A673 (cell line): ENCODE data around the gene CRB1. TPM values are rescaled to one million over a fixed set of nuclear protein-coding genes. Genes with fewer than 3 reads are reported as not detected.

Experiments
- BruUV-seq: library from RNA; stranded (reverse); fragments of 400-500 nt; replicated peaks from 2 replicates; lab custom pipeline; 2021; lab: Mats Ljungman, UMichigan
- CTCF ChIA-PET: fragments of 300-600 bp; sonication (Branson Sonifier 250); formaldehyde crosslinking; loops from one replicate; lab custom pipeline; 2022; ENCODE audit warnings: antibody characterized with exemption; lab: Charles Lee
- POLR2A ChIA-PET: fragments of 300-600 bp; sonication (Branson Sonifier 250); formaldehyde crosslinking; loops from one replicate; lab custom pipeline; 2022; ENCODE audit warnings: antibody characterized with exemption; ENCODE audit not compliant: low non-redundant PET; lab: Charles Lee
- DNase-seq: peaks from one replicate; pipeline ENCODE4 v3.0.0-alpha.2; 2015; ENCODE audit warnings: low spot score
- H3K27ac ChIP-seq: fragments of 200-600 bp; sonication (generic); 2 replicates; pipeline ENCODE4 v1.5.1; 2016; ENCODE audit warnings: mixed run types, low read depth, mild to moderate bottlenecking, mixed read lengths, antibody characterized with exemption, low read length; ENCODE audit not compliant: poor library complexity, severe bottlenecking
- H3K27me3 ChIP-seq: fragments of 200-600 bp; sonication (generic); replicated peaks from 2 replicates; pipeline ENCODE4 v1.6.1; 2017; ENCODE audit warnings: mixed run types, low read depth, mild to moderate bottlenecking, mixed read lengths, antibody characterized with exemption, low read length; ENCODE audit not compliant: insufficient read depth, poor library complexity
- H3K36me3 ChIP-seq: fragments of 200-600 bp; sonication (generic); 2 replicates; pipeline ENCODE4 v1.6.1; 2016; ENCODE audit warnings: mixed run types, mild to moderate bottlenecking, mixed read lengths, antibody characterized with exemption, low read length; ENCODE audit not compliant: insufficient read depth, poor library complexity, severe bottlenecking
- H3K4me1 ChIP-seq: fragments of 200-600 bp; sonication (generic); 2 replicates; pipeline ENCODE4 v1.6.1; 2017; ENCODE audit warnings: mixed run types, mild to moderate bottlenecking, mixed read lengths, antibody characterized with exemption, low read length; ENCODE audit not compliant: insufficient read depth, poor library complexity, severe bottlenecking
- H3K4me3 ChIP-seq: fragments of 200-600 bp; sonication (generic); 2 replicates; pipeline ENCODE4 v1.5.1; 2016; ENCODE audit warnings: low read depth, mixed run types, mild to moderate bottlenecking, mixed read lengths, low read length; ENCODE audit not compliant: poor library complexity, severe bottlenecking
- H3K9me3 ChIP-seq: fragments of 200-600 bp; sonication (generic); 2 replicates; pipeline ENCODE4 v1.6.1; 2016; ENCODE audit warnings: mixed run types, low read depth, mild to moderate bottlenecking, mixed read lengths, antibody characterized with exemption, low read length; ENCODE audit not compliant: poor library complexity, severe bottlenecking
- EZH2 ChIP-seq: fragments of 200-600 bp; sonication (generic); IDR thresholded peaks from 2 replicates; pipeline ENCODE4 v1.6.1; 2017; ENCODE audit warnings: borderline replicate concordance, low read depth, mild to moderate bottlenecking, mixed read lengths, antibody characterized with exemption, low read length; ENCODE audit not compliant: poor library complexity, severe bottlenecking
- intact Hi-C: fragments of 100-400 bp; cut with micrococcal nuclease; formaldehyde crosslinking; loops from one replicate; pipeline ENCODE4 v1.10.0; 2022; ENCODE audit not compliant: unreplicated experiment
- total RNA-seq: library from RNA; stranded (reverse); gene quantifications from 2 replicates; pipeline ENCODE4 v1.2.3, GENCODE V29; 2021
- TF ChIP-seq, protein P1 (sequence below): fragments of 300-800, 200-600 bp; sonication (generic); conservative IDR thresholded peaks from 2 replicates; pipeline ENCODE4 v1.5.1; 2017; ENCODE audit warnings: low read depth, mild to moderate bottlenecking, antibody characterized with exemption, low read length, moderate library complexity, mixed read lengths

Gene CRB1
- total RNA-seq, 1 experiment from 2014 or later: not detected

- Histone ChIP-seq H3K9me3 (no peaks in the 10 kb centered on the region), H3K27me3 (no peaks in the 10 kb centered on the region), H3K4me3 (no peak overlapping the region), H3K36me3 (no peaks in the 10 kb centered on the region), H3K4me1 (peaks cover 2% of the 10 kb centered on the region), H3K27ac (no peak overlapping the region)
- BruUV-seq: no TSS peak
- no peak for DNase-seq
- intact Hi-C loops: no loop called here
- ChIA-PET POLR2A (no interaction called here), CTCF (no interaction called here)
- no peak for TF ChIP-seq EZH2
- TF ChIP-seq, protein P1, sequence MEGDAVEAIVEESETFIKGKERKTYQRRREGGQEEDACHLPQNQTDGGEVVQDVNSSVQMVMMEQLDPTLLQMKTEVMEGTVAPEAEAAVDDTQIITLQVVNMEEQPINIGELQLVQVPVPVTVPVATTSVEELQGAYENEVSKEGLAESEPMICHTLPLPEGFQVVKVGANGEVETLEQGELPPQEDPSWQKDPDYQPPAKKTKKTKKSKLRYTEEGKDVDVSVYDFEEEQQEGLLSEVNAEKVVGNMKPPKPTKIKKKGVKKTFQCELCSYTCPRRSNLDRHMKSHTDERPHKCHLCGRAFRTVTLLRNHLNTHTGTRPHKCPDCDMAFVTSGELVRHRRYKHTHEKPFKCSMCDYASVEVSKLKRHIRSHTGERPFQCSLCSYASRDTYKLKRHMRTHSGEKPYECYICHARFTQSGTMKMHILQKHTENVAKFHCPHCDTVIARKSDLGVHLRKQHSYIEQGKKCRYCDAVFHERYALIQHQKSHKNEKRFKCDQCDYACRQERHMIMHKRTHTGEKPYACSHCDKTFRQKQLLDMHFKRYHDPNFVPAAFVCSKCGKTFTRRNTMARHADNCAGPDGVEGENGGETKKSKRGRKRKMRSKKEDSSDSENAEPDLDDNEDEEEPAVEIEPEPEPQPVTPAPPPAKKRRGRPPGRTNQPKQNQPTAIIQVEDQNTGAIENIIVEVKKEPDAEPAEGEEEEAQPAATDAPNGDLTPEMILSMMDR: no peak
These were observed 73.6 kb downstream of the CRB1 start for GRCh38 chr1:197341626-197342025.

DNA sequence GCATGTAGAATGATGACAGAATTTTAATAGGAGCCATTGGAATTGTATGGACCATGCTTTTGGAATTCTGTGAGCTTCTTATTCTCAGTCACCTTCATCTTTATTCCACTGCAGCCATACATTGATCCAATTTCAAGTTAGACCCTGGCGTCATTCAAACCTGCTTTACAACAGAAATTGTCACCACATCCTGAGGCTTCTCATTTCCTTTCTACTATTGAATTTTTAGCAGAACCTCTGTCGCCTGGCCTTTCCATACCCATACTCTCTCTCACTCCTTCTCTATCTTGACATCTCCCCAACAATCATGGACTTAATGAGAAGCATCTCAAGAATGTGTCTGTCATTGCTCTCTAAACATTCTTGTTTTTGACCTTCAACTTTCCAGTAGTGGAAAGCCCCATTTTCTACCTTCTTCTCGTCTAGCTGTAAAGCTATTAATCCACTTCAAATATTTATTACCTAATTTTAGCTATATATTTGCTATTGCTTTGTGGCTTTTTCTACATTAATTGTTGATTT is 74.1 kb downstream of the CRB1 start:
- ChIA-PET CTCF (no interaction called here), POLR2A (no interaction called here)
- no peaks in the 10 kb centered on the region for H3K9me3 ChIP-seq
- no peak overlapping the region for H3K27ac ChIP-seq
- TF ChIP-seq, protein P1: no peak
- no peak for TF ChIP-seq EZH2
- BruUV-seq: no TSS peak
- no peak overlapping the region for H3K4me3 ChIP-seq
- H3K36me3 ChIP-seq: no peaks in the 10 kb centered on the region
- no peak for DNase-seq
- peaks cover 2% of the 10 kb centered on the region for H3K4me1 ChIP-seq
- H3K27me3 ChIP-seq: no peaks in the 10 kb centered on the region
- intact Hi-C loops: no loop called here

DNA sequence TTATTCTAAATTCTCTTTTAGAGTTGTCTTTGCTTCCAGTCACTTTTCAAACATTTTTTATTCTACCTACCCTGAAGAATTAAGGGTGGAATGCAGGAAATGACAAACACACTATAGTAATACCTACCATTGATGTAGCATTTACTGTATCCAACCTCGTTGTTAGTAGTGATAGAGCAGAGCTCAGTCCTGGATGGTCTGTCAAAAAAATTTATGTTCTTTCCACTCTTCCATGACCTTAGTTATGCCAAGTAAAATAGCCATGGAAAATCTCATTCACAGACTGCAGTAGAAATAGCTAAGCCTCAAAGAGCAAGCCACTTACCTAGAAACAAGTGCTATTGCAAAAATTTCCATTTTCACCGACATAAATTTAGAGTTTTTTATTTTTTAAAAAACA is 74.6 kb downstream of the CRB1 start:
- H3K9me3 ChIP-seq: no peaks in the 10 kb centered on the region
- no peaks in the 10 kb centered on the region for H3K36me3 ChIP-seq
- CTCF ChIA-PET: no interaction called here
- TF ChIP-seq, protein P1: no peak
- TF ChIP-seq EZH2: no peak
- H3K4me1 ChIP-seq: peaks cover 2% of the 10 kb centered on the region
- H3K27ac ChIP-seq: no peak overlapping the region
- intact Hi-C loops: no loop called here
- POLR2A ChIA-PET: no interaction called here
- DNase-seq: no peak
- H3K27me3 ChIP-seq: no peaks in the 10 kb centered on the region
- no TSS peak for BruUV-seq
- H3K4me3 ChIP-seq: no peak overlapping the region
